Measurements from ENCODE around the gene GSN. TPM values are rescaled to one million over a fixed set of nuclear protein-coding genes. Genes with fewer than 3 reads are reported as not detected.

The GSN gene
- total and polyA plus RNA-seq, 4 donors = 18.8 to 402 (median 51.6) TPM

DNA sequence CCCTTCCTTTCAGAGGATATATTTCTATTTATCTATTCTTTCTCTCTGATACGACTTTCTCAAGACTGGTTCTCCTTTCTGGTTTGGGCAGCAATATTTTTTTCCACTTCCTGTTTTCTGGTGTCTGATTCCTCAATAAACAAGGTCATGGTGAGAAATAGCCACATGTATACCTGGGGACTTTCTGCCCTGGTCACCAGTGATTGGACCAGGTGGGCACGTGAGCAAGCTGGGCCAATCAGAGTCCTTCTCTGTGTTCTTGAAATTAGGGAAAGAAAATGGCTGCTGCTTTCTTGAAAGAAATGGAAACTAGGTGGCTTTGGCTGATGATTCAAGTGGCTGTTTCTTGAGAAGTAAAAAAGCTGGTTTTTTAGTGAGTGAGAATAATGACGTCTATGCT is 18.4 kb upstream of the GSN start:
- 88% methylated on average over 3 of the region's 3 CpGs for WGBS
- H3K4me3 ChIP-seq (ENCODE audit: low read depth in 1 of 3, low read length in 3 of 3) = no peak overlapping the region
- TF ChIP-seq YY1 (IDR thresholded peaks at IDR 0.05) (peak; percentile 24), RAD21 (IDR thresholded peaks at IDR 0.05) (no peak)
- no peak overlapping the region for H3K27ac ChIP-seq (ENCODE audit: low read depth in 1 of 2, low read length in 2 of 2)
- no peaks in the 10 kb centered on the region for H3K4me1 ChIP-seq (ENCODE audit: control insufficient read depth in 4 of 4, insufficient read depth in 4 of 4, low read length in 3 of 4)
- no peaks in the 10 kb centered on the region for H3K27me3 ChIP-seq (ENCODE audit: control insufficient read depth in 4 of 4, insufficient read depth in 4 of 4, low read length in 3 of 4)
- H3K36me3 ChIP-seq (ENCODE audit: control insufficient read depth in 4 of 4, insufficient read depth in 3 of 4, low read depth in 1 of 4, low read length in 3 of 4) = no peaks in the 10 kb centered on the region
- no peaks in the 10 kb centered on the region for H3K9me3 ChIP-seq (ENCODE audit: control insufficient read depth in 4 of 4, low read length in 3 of 4)
- no peak overlapping the region for H3K9ac ChIP-seq (ENCODE audit: low read depth in 1 of 2, low read length in 2 of 2)
- no peak for DNase-seq (ENCODE audit: low spot score)

DNA sequence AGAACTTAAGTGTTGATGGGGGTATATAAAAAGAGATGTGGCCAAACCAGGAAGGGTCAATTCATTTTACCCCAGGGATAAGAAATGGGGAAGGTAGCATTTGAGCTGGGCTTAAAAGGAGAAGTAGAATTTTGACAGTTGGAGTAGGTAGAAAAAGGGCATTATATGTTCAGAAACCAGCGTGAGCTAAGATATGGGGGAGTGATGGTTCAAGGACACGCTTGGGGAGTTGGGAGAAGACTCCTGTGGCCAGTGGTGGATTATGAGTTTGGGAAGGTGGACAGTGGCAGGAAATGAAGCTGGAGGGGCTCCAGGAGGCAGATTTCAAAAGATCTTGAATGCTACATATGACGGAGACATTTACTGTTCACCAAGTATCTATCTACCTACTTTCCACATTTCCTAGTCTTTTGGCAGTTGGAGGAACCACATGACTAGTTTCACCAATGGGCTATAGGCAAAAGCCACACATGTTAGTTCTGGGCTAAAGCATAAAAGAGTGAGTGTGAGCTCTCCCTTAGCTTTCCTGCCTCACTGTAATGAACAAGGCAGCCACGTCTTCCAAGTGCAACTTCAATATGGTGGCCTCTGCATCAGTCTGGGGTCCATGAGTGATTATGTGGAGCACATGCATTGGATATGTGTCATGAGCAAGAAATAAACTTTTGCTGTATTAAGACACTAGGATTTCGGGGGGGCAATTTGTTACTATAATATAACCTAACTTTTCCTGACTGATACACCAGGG is 15.7 kb upstream of the GSN start:
- 95% methylated on average over 5 of the region's 5 CpGs for WGBS
- no peak for TF ChIP-seq SP1 (IDR thresholded peaks at IDR 0.05)
- no peak for TF ChIP-seq FOXA1 (IDR thresholded peaks at IDR 0.05)
- TF ChIP-seq, protein P1, sequence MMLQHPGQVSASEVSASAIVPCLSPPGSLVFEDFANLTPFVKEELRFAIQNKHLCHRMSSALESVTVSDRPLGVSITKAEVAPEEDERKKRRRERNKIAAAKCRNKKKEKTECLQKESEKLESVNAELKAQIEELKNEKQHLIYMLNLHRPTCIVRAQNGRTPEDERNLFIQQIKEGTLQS (IDR thresholded peaks at IDR 0.05) = no peak
- TF ChIP-seq, protein P2, sequence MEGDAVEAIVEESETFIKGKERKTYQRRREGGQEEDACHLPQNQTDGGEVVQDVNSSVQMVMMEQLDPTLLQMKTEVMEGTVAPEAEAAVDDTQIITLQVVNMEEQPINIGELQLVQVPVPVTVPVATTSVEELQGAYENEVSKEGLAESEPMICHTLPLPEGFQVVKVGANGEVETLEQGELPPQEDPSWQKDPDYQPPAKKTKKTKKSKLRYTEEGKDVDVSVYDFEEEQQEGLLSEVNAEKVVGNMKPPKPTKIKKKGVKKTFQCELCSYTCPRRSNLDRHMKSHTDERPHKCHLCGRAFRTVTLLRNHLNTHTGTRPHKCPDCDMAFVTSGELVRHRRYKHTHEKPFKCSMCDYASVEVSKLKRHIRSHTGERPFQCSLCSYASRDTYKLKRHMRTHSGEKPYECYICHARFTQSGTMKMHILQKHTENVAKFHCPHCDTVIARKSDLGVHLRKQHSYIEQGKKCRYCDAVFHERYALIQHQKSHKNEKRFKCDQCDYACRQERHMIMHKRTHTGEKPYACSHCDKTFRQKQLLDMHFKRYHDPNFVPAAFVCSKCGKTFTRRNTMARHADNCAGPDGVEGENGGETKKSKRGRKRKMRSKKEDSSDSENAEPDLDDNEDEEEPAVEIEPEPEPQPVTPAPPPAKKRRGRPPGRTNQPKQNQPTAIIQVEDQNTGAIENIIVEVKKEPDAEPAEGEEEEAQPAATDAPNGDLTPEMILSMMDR (IDR thresholded peaks at IDR 0.05; ENCODE audit: low read depth, low read length, missing input control) = no peak
- TF ChIP-seq YY1 (IDR thresholded peaks at IDR 0.05) = no peak
- no peak for TF ChIP-seq EGR1 (IDR thresholded peaks at IDR 0.05; ENCODE audit: low read depth in 2 of 2)
- TF ChIP-seq ZBTB33 (IDR thresholded peaks at IDR 0.05) = no peak
- no peak for TF ChIP-seq REST (IDR thresholded peaks at IDR 0.05)
- no peak for TF ChIP-seq RXRA (IDR thresholded peaks at IDR 0.05)
- no peak for TF ChIP-seq HNF4G (IDR thresholded peaks at IDR 0.05)
- no peak for TF ChIP-seq HNF4A (conservative IDR thresholded peaks at IDR 0.05)
- no peak for TF ChIP-seq GABPA (IDR thresholded peaks at IDR 0.05 in 1 of 2, conservative IDR thresholded peaks at IDR 0.05 in 1 of 2)
- TF ChIP-seq NR2F2 (IDR thresholded peaks at IDR 0.05) = no peak
- no peak for TF ChIP-seq RAD21 (IDR thresholded peaks at IDR 0.05)
- TF ChIP-seq, protein P3, sequence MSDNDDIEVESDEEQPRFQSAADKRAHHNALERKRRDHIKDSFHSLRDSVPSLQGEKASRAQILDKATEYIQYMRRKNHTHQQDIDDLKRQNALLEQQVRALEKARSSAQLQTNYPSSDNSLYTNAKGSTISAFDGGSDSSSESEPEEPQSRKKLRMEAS (IDR thresholded peaks at IDR 0.05) = no peak
- TF ChIP-seq TAF1 (conservative IDR thresholded peaks at IDR 0.05) = no peak
- no peak for TF ChIP-seq FOXA2 (IDR thresholded peaks at IDR 0.05)
- no peak for TF ChIP-seq JUND (IDR thresholded peaks at IDR 0.05)
- no peaks in the 10 kb centered on the region for H3K4me1 ChIP-seq (ENCODE audit: control insufficient read depth in 4 of 4, insufficient read depth in 4 of 4, low read length in 3 of 4)
- no peak overlapping the region for H3K9ac ChIP-seq (ENCODE audit: low read depth in 1 of 2, low read length in 2 of 2)
- H3K36me3 ChIP-seq (ENCODE audit: control insufficient read depth in 4 of 4, insufficient read depth in 3 of 4, low read depth in 1 of 4, low read length in 3 of 4) = no peaks in the 10 kb centered on the region
- H3K27ac ChIP-seq (ENCODE audit: low read depth in 1 of 2, low read length in 2 of 2) = no peak overlapping the region
- no peak for DNase-seq (ENCODE audit: low spot score)
- no peak overlapping the region for H3K4me3 ChIP-seq (ENCODE audit: low read depth in 1 of 3, low read length in 3 of 3)
- H3K27me3 ChIP-seq (ENCODE audit: control insufficient read depth in 4 of 4, insufficient read depth in 4 of 4, low read length in 3 of 4) = no peaks in the 10 kb centered on the region
- H3K9me3 ChIP-seq (ENCODE audit: control insufficient read depth in 4 of 4, low read length in 3 of 4) = no peaks in the 10 kb centered on the region
